ENCODE results near the gene DENND1A.

The DENND1A gene

DNA sequence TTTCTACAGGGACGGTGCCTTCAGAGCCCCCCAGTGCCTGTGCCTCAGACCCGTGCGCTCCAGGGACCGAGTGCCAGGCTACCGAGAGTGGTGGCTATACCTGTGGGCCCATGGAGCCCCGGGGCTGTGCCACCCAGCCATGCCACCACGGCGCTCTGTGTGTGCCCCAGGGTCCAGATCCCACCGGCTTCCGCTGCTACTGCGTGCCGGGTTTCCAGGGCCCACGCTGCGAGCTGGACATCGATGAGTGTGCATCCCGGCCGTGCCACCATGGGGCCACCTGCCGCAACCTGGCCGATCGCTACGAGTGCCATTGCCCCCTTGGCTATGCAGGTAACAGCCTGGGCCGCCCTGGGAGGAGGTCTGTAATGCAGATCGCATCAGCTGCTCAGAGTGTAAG is 567.1 kb downstream of the DENND1A start:
- DNase-seq (ENCODE audit: insufficient read length, low spot score) (no peak), FAIRE-seq (no peak)
- TF ChIP-seq CTCF (IDR thresholded peaks at IDR 0.05; ENCODE audit: insufficient read depth, missing control alignments): no peak

- FAIRE-seq: no peak
- TF ChIP-seq CTCF (IDR thresholded peaks at IDR 0.05; ENCODE audit: insufficient read depth, missing control alignments): no peak
- no peak for DNase-seq (ENCODE audit: insufficient read length, low spot score)
These were observed 568.0 kb downstream of the DENND1A start for GRCh38 chr9:123361731-123362510.

GRCh38 chr9:123361086-123361730 is 568.7 kb downstream of the DENND1A start:
- DNase-seq (ENCODE audit: insufficient read length, low spot score) (peak; percentile 13), FAIRE-seq (no peak)
- no peak for TF ChIP-seq CTCF (IDR thresholded peaks at IDR 0.05; ENCODE audit: insufficient read depth, missing control alignments)

- DNase-seq (ENCODE audit: insufficient read length, low spot score) (peak; percentile 92), FAIRE-seq (no peak)
- TF ChIP-seq CTCF (IDR thresholded peaks at IDR 0.05; ENCODE audit: insufficient read depth, missing control alignments): no peak
These were observed 569.5 kb downstream of the DENND1A start for GRCh38 chr9:123360161-123361085.

DNA sequence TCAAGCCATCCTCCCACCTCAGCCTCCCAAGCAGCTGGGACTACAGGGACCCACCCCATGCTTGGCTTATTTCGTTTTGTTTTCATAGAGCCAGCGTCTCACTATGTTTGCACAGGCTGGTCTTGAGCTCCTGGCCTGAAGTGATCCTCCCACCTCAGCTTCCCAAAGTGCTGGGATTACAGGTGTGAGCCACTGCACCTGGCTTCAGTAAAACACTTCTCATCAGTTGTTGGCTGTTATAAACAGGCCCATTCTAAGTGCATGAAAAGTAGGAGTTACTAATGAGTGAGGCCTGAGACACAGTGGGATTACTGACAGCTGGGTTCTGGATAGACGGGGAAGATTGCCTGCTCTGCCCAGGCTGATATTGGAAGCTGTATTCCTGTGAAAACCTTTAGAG is 570.4 kb downstream of the DENND1A start:
- FAIRE-seq: no peak
- no peak for TF ChIP-seq CTCF (IDR thresholded peaks at IDR 0.05; ENCODE audit: insufficient read depth, missing control alignments)
- no peak for DNase-seq (ENCODE audit: insufficient read length, low spot score)

DNA sequence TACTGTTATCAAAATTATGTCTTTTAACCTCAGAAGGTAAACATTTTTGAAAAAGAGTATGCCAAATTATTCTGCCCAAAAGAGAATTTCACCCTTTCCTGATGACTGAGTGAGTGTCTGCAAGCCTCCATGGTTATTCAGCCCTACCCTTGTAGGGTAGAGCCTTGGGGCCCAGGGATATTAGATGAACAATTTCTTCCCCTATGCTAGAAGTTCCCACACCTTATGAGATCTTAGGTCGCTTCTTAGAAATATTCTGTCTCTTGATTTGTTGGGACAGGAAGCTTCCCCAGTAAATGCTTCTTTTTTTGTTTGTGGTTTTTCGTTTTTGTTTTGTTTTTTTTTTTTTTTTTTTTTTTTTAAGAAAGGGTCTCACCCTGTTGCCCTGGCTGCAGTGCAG is 570.8 kb downstream of the DENND1A start:
- no peak for TF ChIP-seq CTCF (IDR thresholded peaks at IDR 0.05; ENCODE audit: insufficient read depth, missing control alignments)
- FAIRE-seq (no peak), DNase-seq (ENCODE audit: insufficient read length, low spot score) (no peak)

Measured in D721Med (cell line).